ENCODE data around the gene PSG11.
"Not testable (repeated sequence)": the region's sequence is repeated elsewhere in the genome, so short reads cannot be mapped to it uniquely, and the experiment has no call there.

The PSG11 gene

GRCh38 chr19:43003634-43004033 lies 22.6 kb downstream of the PSG11 start:
- not testable (repeated sequence) for H3K9me3 ChIP-seq (ENCODE audit: severe bottlenecking); H3K27me3 ChIP-seq (ENCODE audit: insufficient read depth, poor library complexity, severe bottlenecking); ATAC-seq (ENCODE audit: low read depth); H3K4me3 ChIP-seq (ENCODE audit: severe bottlenecking); DNase-seq (ENCODE audit: low spot score); H3K36me3 ChIP-seq (ENCODE audit: low read depth)
- peak overlapping the region; percentile 39 for H3K27ac ChIP-seq (ENCODE audit: poor library complexity, severe bottlenecking)
- H3K4me1 ChIP-seq (ENCODE audit: insufficient read depth, poor library complexity, severe bottlenecking): peaks cover 11% of the 10 kb centered on the region

GRCh38 chr19:43002948-43003347 lies 23.3 kb downstream of the PSG11 start:
- H3K4me3 ChIP-seq (ENCODE audit: severe bottlenecking); ATAC-seq (ENCODE audit: low read depth); H3K9me3 ChIP-seq (ENCODE audit: severe bottlenecking); H3K27me3 ChIP-seq (ENCODE audit: insufficient read depth, poor library complexity, severe bottlenecking); H3K36me3 ChIP-seq (ENCODE audit: low read depth); DNase-seq (ENCODE audit: low spot score): not testable (repeated sequence)
- Histone ChIP-seq H3K27ac (ENCODE audit: poor library complexity, severe bottlenecking) (peak overlapping the region; percentile 39), H3K4me1 (ENCODE audit: insufficient read depth, poor library complexity, severe bottlenecking) (peaks cover 11% of the 10 kb centered on the region)

- not testable (repeated sequence) for H3K4me3 ChIP-seq (ENCODE audit: severe bottlenecking); ATAC-seq (ENCODE audit: low read depth); H3K4me1 ChIP-seq (ENCODE audit: insufficient read depth, poor library complexity, severe bottlenecking); H3K27ac ChIP-seq (ENCODE audit: poor library complexity, severe bottlenecking); H3K36me3 ChIP-seq (ENCODE audit: low read depth); H3K27me3 ChIP-seq (ENCODE audit: insufficient read depth, poor library complexity, severe bottlenecking); H3K9me3 ChIP-seq (ENCODE audit: severe bottlenecking); DNase-seq (ENCODE audit: low spot score)
Observed at GRCh38 chr19:42996161-42996560, 30.1 kb downstream of the PSG11 start.

GRCh38 chr19:42992029-42992604 lies 34.2 kb downstream of the PSG11 start:
- not testable (repeated sequence) for ATAC-seq (ENCODE audit: low read depth); H3K9me3 ChIP-seq (ENCODE audit: severe bottlenecking); H3K4me3 ChIP-seq (ENCODE audit: severe bottlenecking); H3K36me3 ChIP-seq (ENCODE audit: low read depth); DNase-seq (ENCODE audit: low spot score); H3K27me3 ChIP-seq (ENCODE audit: insufficient read depth, poor library complexity, severe bottlenecking); H3K27ac ChIP-seq (ENCODE audit: poor library complexity, severe bottlenecking)
- H3K4me1 ChIP-seq (ENCODE audit: insufficient read depth, poor library complexity, severe bottlenecking): peaks cover 24% of the 10 kb centered on the region

GRCh38 chr19:42989851-42990250 lies 36.4 kb downstream of the PSG11 start:
- Histone ChIP-seq H3K27me3 (ENCODE audit: insufficient read depth, poor library complexity, severe bottlenecking) (no peaks in the 10 kb centered on the region), H3K4me1 (ENCODE audit: insufficient read depth, poor library complexity, severe bottlenecking) (peaks cover 24% of the 10 kb centered on the region), H3K27ac (ENCODE audit: poor library complexity, severe bottlenecking) (peak overlapping the region; percentile 74), H3K36me3 (ENCODE audit: low read depth) (no peaks in the 10 kb centered on the region), H3K9me3 (ENCODE audit: severe bottlenecking) (no peaks in the 10 kb centered on the region), H3K4me3 (ENCODE audit: severe bottlenecking) (no peak overlapping the region)
- TF ChIP-seq CTCF (IDR thresholded peaks at IDR 0.05; ENCODE audit: poor library complexity, severe bottlenecking): no peak
- ATAC-seq (ENCODE audit: low read depth) (no peak), DNase-seq (ENCODE audit: low spot score) (no peak)

- DNase-seq (ENCODE audit: low spot score): not testable (repeated sequence)
Observed at GRCh38 chr19:42989186-42989585, 37.1 kb downstream of the PSG11 start.

GRCh38 chr19:42988206-42988605 lies 38.1 kb downstream of the PSG11 start:
- peak; percentile 68; the same call in 1 of the 3 replicates for ATAC-seq (ENCODE audit: low read depth)
- DNase-seq (ENCODE audit: low spot score); H3K9me3 ChIP-seq (ENCODE audit: severe bottlenecking); H3K27me3 ChIP-seq (ENCODE audit: insufficient read depth, poor library complexity, severe bottlenecking); H3K36me3 ChIP-seq (ENCODE audit: low read depth); H3K4me3 ChIP-seq (ENCODE audit: severe bottlenecking): not testable (repeated sequence)
- Histone ChIP-seq H3K4me1 (ENCODE audit: insufficient read depth, poor library complexity, severe bottlenecking) (peaks cover 24% of the 10 kb centered on the region), H3K27ac (ENCODE audit: poor library complexity, severe bottlenecking) (peak overlapping the region; percentile 74)

More at GRCh38 chr19:42989186-42989585, 37.1 kb downstream of the PSG11 start:
- not testable (repeated sequence) for H3K36me3 ChIP-seq (ENCODE audit: low read depth); H3K27me3 ChIP-seq (ENCODE audit: insufficient read depth, poor library complexity, severe bottlenecking); ATAC-seq (ENCODE audit: low read depth); H3K9me3 ChIP-seq (ENCODE audit: severe bottlenecking); H3K4me3 ChIP-seq (ENCODE audit: severe bottlenecking)
- Histone ChIP-seq H3K27ac (ENCODE audit: poor library complexity, severe bottlenecking) (peak overlapping the region; percentile 74), H3K4me1 (ENCODE audit: insufficient read depth, poor library complexity, severe bottlenecking) (peaks cover 24% of the 10 kb centered on the region)

- Histone ChIP-seq H3K36me3 (ENCODE audit: low read depth) (no peaks in the 10 kb centered on the region), H3K27me3 (ENCODE audit: insufficient read depth, poor library complexity, severe bottlenecking) (no peaks in the 10 kb centered on the region), H3K4me3 (ENCODE audit: severe bottlenecking) (no peak overlapping the region), H3K9me3 (ENCODE audit: severe bottlenecking) (no peaks in the 10 kb centered on the region), H3K4me1 (ENCODE audit: insufficient read depth, poor library complexity, severe bottlenecking) (peaks cover 19% of the 10 kb centered on the region), H3K27ac (ENCODE audit: poor library complexity, severe bottlenecking) (no peak overlapping the region)
- no peak for TF ChIP-seq CTCF (IDR thresholded peaks at IDR 0.05; ENCODE audit: poor library complexity, severe bottlenecking)
- ATAC-seq (ENCODE audit: low read depth) (no peak), DNase-seq (ENCODE audit: low spot score) (no peak)
Observed at GRCh38 chr19:42985588-42985987, 40.7 kb downstream of the PSG11 start.

GRCh38 chr19:42982111-42982510 lies 44.2 kb downstream of the PSG11 start:
- not testable (repeated sequence) for ATAC-seq (ENCODE audit: low read depth)

GRCh38 chr19:42971451-42971850 lies 54.8 kb downstream of the PSG11 start:
- H3K27ac ChIP-seq (ENCODE audit: poor library complexity, severe bottlenecking); H3K4me3 ChIP-seq (ENCODE audit: severe bottlenecking); H3K27me3 ChIP-seq (ENCODE audit: insufficient read depth, poor library complexity, severe bottlenecking); DNase-seq (ENCODE audit: low spot score); ATAC-seq (ENCODE audit: low read depth); H3K4me1 ChIP-seq (ENCODE audit: insufficient read depth, poor library complexity, severe bottlenecking); H3K9me3 ChIP-seq (ENCODE audit: severe bottlenecking); H3K36me3 ChIP-seq (ENCODE audit: low read depth): not testable (repeated sequence)

More at GRCh38 chr19:42982111-42982510, 44.2 kb downstream of the PSG11 start:
- not testable (repeated sequence) for H3K4me1 ChIP-seq (ENCODE audit: insufficient read depth, poor library complexity, severe bottlenecking); H3K4me3 ChIP-seq (ENCODE audit: severe bottlenecking); H3K27me3 ChIP-seq (ENCODE audit: insufficient read depth, poor library complexity, severe bottlenecking); H3K36me3 ChIP-seq (ENCODE audit: low read depth); H3K9me3 ChIP-seq (ENCODE audit: severe bottlenecking); DNase-seq (ENCODE audit: low spot score); H3K27ac ChIP-seq (ENCODE audit: poor library complexity, severe bottlenecking)

Measured in RWPE2 (cell line).